GM12892 (cell line): Measurements from ENCODE around the gene PARP1.

Experiments
- POLR2A ChIP-seq: IDR thresholded peaks from 2 replicates; pipeline ENCODE4 v1.6.1; 2011; ENCODE audit warnings: low read depth, low read length, control low read depth
- POLR2AphosphoS5 ChIP-seq: IDR thresholded peaks from 2 replicates; pipeline ENCODE4 v1.6.1; 2011; ENCODE audit warnings: low read depth, low read length, control low read depth

DNA sequence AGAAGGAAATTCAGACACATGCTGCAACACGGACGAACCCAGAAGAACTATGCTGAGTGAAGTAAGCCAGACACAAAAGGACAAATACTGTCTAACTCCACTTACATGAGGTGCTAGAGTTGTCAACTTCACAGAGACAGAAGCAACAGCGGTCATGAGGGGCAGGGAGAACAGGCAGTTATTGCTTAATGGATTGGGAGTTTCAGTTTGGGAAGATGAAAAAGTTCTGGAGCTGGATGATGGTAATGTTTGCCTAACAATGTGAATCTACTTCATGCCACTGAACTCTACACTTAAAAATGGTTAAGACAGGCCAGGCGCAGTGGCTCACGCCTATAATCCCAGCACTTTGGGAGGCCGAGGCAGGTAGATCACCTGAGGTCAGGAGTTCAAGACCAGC, 12.1 kb downstream of the PARP1 start:
- TF ChIP-seq POLR2A, result no peak
- no peak for TF ChIP-seq POLR2AphosphoS5
